Measurements from ENCODE around the gene DLX4.

Gene DLX4

DNA sequence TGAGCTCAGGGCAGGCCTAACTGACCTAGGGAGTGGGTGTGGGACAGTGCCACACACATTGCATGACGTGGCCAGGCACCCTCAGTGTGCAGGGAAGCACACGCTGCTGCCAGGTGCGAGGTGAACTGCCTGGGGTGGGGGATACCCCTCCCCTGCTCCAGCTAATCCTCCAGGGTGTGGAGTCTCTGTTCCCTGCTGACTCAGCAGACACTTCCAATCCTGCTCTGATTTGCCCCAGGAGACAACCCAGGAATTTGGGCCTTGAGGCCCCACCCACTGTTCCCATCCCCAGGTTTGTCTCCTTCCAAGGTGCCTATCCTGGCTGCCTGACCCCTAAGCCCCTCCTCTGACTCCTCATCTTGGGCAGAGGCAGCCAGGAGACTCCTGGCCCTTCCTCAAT lies 15.3 kb downstream of the DLX4 start:
- Histone ChIP-seq H3K36me3 (no peaks in the 10 kb centered on the region), H3K4me3 (no peak overlapping the region), H3K4me1 (peaks cover 50% of the 10 kb centered on the region), H4K20me1 (no peaks in the 10 kb centered on the region), H3K4me2 (peak overlapping the region; percentile 75; the same call in 1 of the 2 replicates), H3K9ac (no peak overlapping the region), H3K9me3 (no peaks in the 10 kb centered on the region), H3K27me3 (no peaks in the 10 kb centered on the region), H3K27ac (no peak overlapping the region)
- TF ChIP-seq Cebpa-rat (IDR thresholded peaks at IDR 0.05), result no peak

DNA sequence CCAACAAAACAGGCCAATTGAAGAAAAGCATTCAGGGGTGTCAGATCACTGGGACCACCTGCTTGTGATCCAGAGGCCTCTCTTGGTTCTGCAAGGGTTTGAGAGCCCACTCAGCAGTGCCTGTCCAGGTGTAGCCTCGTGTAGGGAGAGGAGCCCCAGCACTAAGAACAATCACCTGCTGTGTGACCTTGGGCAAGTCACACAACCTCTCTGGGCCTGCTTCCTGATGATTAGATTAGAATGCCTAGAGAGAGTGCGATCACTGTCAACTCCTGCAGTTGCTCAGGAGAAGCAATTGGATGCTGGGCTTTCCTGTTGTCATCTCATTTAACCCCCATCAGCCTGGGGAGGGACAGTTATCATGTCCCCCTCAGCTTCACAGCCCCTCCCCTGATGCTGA lies 15.8 kb downstream of the DLX4 start:
- no peak overlapping the region for H3K9ac ChIP-seq
- no peaks in the 10 kb centered on the region for H3K36me3 ChIP-seq
- no peak for TF ChIP-seq Cebpa-rat (IDR thresholded peaks at IDR 0.05)
- H3K27me3 ChIP-seq, result no peaks in the 10 kb centered on the region
- H3K4me2 ChIP-seq, result peak overlapping the region; percentile 75
- peaks cover 54% of the 10 kb centered on the region for H3K4me1 ChIP-seq
- H4K20me1 ChIP-seq, result no peaks in the 10 kb centered on the region; the same call in 1 of the 2 replicates
- no peak overlapping the region for H3K4me3 ChIP-seq
- no peak overlapping the region for H3K27ac ChIP-seq
- H3K9me3 ChIP-seq, result no peaks in the 10 kb centered on the region

DNA sequence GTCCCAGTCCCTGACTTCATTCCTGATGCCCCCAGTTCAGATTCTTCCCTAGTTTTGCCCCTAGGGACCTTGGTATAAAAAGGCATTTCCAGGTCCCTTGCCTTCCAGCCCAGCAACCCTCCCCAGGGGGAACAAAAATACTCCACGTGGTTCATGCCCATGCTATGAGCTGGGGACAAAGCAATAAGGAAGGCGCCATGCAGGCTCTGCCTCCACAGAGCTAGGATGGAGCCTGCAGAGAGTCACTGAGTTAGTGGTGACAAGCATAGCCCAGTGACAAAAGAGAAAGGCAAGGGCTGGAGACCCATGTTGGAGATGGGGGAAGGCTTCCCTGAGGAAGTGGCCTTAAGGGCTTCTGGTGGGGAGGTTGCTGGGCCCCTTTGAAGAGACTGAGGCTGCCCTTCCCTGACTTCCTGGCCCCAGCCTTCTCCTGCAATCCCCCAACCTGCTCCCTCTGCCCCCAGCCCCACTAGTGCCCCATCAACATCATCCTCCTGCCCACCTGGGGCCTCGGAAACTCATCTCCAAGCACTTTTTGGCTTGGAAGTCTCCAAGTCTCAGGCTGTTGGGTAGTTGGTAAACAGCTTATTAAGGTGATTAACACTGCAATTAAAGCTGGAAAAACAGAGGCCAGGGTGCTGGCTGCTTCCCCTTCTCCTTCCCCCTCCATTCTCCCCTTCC lies 16.5 kb downstream of the DLX4 start:
- H3K36me3 ChIP-seq, result no peaks in the 10 kb centered on the region
- H3K27ac ChIP-seq, result no peak overlapping the region
- peaks cover 56% of the 10 kb centered on the region for H3K4me1 ChIP-seq
- peaks cover 3% of the 10 kb centered on the region; the same call in 1 of the 2 replicates for H3K27me3 ChIP-seq
- peaks cover 4% of the 10 kb centered on the region; the same call in 1 of the 2 replicates for H4K20me1 ChIP-seq
- H3K9ac ChIP-seq, result no peak overlapping the region
- no peaks in the 10 kb centered on the region for H3K9me3 ChIP-seq
- H3K4me3 ChIP-seq, result no peak overlapping the region
- peak overlapping the region; percentile 75 for H3K4me2 ChIP-seq
- TF ChIP-seq Cebpa-rat (IDR thresholded peaks at IDR 0.05), result no peak

DNA sequence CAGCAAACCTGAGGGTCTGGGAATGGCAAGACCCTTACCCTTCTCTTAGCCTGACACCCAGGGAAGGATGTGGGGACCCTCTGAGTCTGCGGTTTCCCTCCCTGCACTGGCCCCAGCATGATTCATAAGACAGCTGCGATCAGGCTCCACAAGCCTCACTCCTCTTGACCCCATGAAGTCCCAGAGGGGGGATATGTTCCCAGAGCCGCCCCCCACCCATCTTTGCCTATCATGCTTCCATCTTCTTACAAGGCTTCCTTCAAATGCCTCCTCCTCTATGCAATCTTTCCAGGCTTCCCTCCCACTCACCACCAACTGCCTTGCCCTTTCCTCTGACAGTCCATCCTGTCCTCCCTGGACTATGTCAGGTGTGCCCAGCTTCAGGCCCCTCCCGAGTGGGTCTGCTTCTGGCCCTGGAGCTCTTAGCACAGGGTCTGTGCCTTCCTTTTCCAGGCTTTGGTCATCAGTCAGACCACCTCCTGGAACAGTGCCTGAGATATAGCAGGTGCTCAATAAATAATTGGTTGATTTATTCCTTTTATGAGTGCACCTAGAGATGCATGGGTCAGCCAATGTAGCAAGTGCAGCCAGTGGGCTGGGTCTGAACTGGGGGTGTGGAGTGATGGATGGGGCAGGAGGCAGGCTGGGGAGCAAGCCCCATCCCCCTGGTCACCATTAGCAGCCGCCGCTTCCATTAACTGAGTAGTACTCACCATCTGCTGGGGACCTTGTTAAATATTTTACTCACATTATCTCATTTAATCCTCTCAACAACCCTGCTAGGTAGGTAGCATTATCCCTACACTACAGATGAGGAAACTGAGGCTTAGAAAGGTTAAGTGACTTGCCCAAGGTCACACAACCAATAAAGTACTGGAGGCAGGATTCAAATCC lies 17.7 kb downstream of the DLX4 start:
- no peak overlapping the region for H3K9ac ChIP-seq
- peaks cover 15% of the 10 kb centered on the region for H3K27me3 ChIP-seq

DNA sequence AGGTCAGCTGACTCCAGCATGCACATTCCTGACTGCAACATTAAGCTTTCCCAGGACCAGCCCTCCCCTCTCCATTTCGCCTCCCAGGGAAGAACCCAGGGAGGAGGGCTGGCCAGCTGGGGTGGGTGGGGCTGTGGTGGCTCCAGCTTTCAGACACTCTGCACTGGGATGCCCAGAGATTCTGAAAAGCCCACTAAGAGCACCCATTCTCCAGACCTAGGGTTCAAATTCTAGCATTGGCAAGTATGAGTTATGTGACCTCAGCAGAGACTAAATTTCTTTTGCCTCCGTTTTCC lies 18.2 kb downstream of the DLX4 start:
- peaks cover 15% of the 10 kb centered on the region; the same call in 1 of the 2 replicates for H4K20me1 ChIP-seq
- H3K27ac ChIP-seq, result no peak overlapping the region
- H3K27me3 ChIP-seq, result peaks cover 21% of the 10 kb centered on the region
- peak overlapping the region; percentile 75 for H3K4me2 ChIP-seq
- no peaks in the 10 kb centered on the region for H3K36me3 ChIP-seq
- peaks cover 58% of the 10 kb centered on the region for H3K4me1 ChIP-seq
- no peak overlapping the region for H3K9ac ChIP-seq
- no peaks in the 10 kb centered on the region for H3K9me3 ChIP-seq
- TF ChIP-seq Cebpa-rat (IDR thresholded peaks at IDR 0.05), result no peak
- H3K4me3 ChIP-seq, result no peak overlapping the region

More for the DNA sequence above, 17.7 kb downstream of the DLX4 start:
- Histone ChIP-seq H3K4me2 (no peak overlapping the region; the same call in 1 of the 2 replicates), H3K27ac (no peak overlapping the region), H3K36me3 (no peaks in the 10 kb centered on the region), H3K4me1 (peaks cover 58% of the 10 kb centered on the region), H3K4me3 (no peak overlapping the region), H3K9me3 (no peaks in the 10 kb centered on the region), H4K20me1 (peaks cover 15% of the 10 kb centered on the region; the same call in 1 of the 2 replicates)
- TF ChIP-seq Cebpa-rat (IDR thresholded peaks at IDR 0.05), result no peak

DNA sequence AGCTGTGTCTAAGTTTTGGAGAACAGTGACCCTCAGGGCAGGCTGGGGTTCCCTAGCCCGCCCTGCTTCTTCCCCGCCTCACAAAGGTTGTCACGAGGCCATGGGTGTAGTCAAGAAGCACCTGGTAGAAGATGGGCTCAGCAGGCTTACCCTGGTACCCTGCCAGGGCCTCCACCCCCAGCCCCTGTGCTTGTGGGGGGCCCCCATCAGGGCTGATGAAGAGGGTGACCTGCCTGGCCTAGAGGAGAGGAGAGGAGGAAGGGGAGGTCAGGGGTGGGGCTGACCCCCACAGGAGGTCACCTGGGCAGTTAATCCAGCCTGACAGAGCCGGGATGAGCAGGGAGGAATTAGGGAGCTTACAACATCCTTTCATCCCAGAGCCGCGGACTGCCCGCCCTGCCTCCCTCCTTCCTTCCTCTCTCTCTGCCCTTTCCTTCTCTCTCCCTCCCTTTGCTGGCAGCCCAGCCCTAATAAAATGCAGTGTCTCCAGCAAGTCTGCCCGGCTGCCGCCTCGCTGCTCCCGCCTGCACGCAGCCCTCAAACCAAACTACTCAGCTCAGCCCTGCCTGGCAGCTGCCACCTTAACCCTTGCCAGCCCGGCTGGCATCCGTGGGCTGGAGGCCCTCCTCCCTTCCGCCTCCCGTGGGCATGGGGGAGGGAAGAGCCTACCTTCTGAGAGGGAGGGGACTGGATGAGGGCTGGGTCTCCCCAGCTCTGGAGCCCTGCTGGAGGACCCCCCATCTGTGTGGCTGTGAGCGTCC lies 18.9 kb downstream of the DLX4 start:
- TF ChIP-seq Cebpa-rat (IDR thresholded peaks at IDR 0.05), result no peak
- Histone ChIP-seq H3K27me3 (peaks cover 27% of the 10 kb centered on the region), H3K36me3 (no peaks in the 10 kb centered on the region), H3K4me2 (peak overlapping the region; percentile 75), H4K20me1 (peaks cover 19% of the 10 kb centered on the region), H3K9me3 (no peaks in the 10 kb centered on the region), H3K4me1 (peaks cover 59% of the 10 kb centered on the region), H3K9ac (no peak overlapping the region), H3K4me3 (no peak overlapping the region), H3K27ac (no peak overlapping the region)

DNA sequence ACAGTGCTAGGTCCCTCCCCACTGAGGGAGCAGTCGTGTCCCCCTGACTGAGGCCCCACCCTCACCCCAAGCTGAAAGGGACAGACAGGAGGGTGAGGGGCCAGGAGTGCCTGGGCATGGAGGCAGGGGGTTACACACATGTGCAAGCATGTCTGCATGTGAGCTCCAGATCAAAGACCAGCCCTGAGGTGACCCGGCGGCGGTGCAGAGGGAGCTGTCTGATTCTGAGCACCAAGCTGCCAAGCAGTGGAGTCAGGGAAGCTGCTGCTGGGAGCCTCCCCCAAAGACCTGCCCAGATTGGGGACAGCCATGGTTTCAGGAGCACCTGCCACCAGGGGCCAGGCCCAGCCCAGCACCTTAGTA lies 20.5 kb downstream of the DLX4 start:
- no peak overlapping the region for H3K4me3 ChIP-seq
- peaks cover 43% of the 10 kb centered on the region for H3K27me3 ChIP-seq
- peaks cover 70% of the 10 kb centered on the region for H3K4me1 ChIP-seq

DNA sequence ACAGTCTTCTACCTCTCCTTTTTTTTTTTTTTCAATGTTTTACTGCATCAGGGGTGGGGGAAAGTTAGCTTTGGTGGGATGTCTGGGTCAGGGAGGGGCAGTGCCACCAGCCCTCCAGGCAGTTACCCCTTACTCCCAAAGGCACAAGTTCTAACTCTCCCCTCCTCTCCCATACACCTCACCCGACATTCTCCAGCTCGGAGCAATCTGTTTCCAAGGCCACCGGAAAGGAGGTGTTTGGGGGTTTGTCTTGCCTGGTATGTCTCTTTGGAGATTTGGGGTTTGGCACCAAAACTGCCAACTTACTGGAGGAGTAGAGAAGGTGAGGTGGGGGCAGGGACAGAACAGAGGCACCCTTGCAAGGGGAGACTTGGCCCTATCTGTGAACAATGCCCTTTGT lies 21.3 kb downstream of the DLX4 start:
- Histone ChIP-seq H3K27me3 (peaks cover 52% of the 10 kb centered on the region), H3K9ac (no peak overlapping the region), H3K4me1 (peaks cover 69% of the 10 kb centered on the region)

More for the DNA sequence above, 20.5 kb downstream of the DLX4 start:
- TF ChIP-seq Cebpa-rat (IDR thresholded peaks at IDR 0.05), result no peak
- Histone ChIP-seq H3K27ac (no peak overlapping the region), H4K20me1 (peaks cover 35% of the 10 kb centered on the region), H3K9ac (no peak overlapping the region), H3K9me3 (no peaks in the 10 kb centered on the region), H3K36me3 (no peaks in the 10 kb centered on the region), H3K4me2 (peak overlapping the region; percentile 75)

DNA sequence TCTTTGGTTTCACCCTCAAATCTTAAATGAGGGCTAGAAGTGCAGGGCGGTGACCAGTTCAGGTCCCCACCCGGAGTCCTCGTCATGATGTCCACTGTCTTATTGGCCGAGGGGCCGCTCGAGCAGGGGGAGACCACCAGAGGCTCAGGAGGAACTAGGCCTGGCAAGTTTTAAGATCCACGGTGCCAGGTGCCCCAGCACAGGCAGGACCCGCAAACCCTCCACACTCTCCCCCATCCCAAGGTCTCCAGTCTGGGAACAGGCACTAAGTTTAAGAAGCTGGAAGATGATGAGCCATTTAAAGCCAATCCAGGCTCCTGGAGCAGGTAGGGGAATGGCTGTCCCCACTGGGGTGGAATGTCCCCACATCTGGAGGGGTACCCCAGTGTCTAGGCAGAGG lies 21.9 kb downstream of the DLX4 start:
- H3K27ac ChIP-seq, result no peak overlapping the region
- TF ChIP-seq Cebpa-rat (IDR thresholded peaks at IDR 0.05), result no peak
- no peaks in the 10 kb centered on the region for H3K36me3 ChIP-seq
- H4K20me1 ChIP-seq, result peaks cover 50% of the 10 kb centered on the region
- H3K9me3 ChIP-seq, result no peaks in the 10 kb centered on the region
- H3K4me3 ChIP-seq, result no peak overlapping the region
- no peak overlapping the region for H3K4me2 ChIP-seq
- peaks cover 63% of the 10 kb centered on the region for H3K4me1 ChIP-seq
- H3K9ac ChIP-seq, result no peak overlapping the region
- H3K27me3 ChIP-seq, result peaks cover 57% of the 10 kb centered on the region

More for the DNA sequence above, 21.3 kb downstream of the DLX4 start:
- H4K20me1 ChIP-seq, result peaks cover 44% of the 10 kb centered on the region
- no peaks in the 10 kb centered on the region for H3K9me3 ChIP-seq
- no peaks in the 10 kb centered on the region for H3K36me3 ChIP-seq
- no peak overlapping the region for H3K4me3 ChIP-seq
- H3K4me2 ChIP-seq, result peak overlapping the region; percentile 75
- TF ChIP-seq Cebpa-rat (IDR thresholded peaks at IDR 0.05), result no peak
- no peak overlapping the region for H3K27ac ChIP-seq

All from BLaER1 (cell line).